OCI-LY1 (cell line): ENCODE data around the gene ACER3.

Experiments
- H2AFZ ChIP-seq: fragments of 200-600 bp; sonication (generic), shearing (Covaris generic); 2 replicates; pipeline ENCODE4 v1.6.0; 2014; ENCODE audit warnings: antibody characterized with exemption, mild to moderate bottlenecking, low read length
- H3F3A ChIP-seq: fragments of 200-600 bp; sonication (generic), shearing (Covaris generic); 2 replicates; pipeline ENCODE4 v1.6.0; 2014; ENCODE audit warnings: mild to moderate bottlenecking, antibody characterized with exemption, low read length, moderate library complexity; ENCODE audit not compliant: insufficient read depth
- H3K27ac ChIP-seq: fragments of 200-600 bp; sonication (generic); 2 replicates; pipeline ENCODE4 v1.5.1; 2014; ENCODE audit warnings: low read length, mixed run types, mild to moderate bottlenecking, low read depth; ENCODE audit not compliant: poor library complexity, severe bottlenecking
- H3K27me3 ChIP-seq: fragments of 200-600 bp; sonication (generic); 2 replicates; pipeline ENCODE4 v1.6.0; 2014; ENCODE audit warnings: antibody characterized with exemption, mild to moderate bottlenecking, low read length, moderate library complexity; ENCODE audit not compliant: insufficient read depth
- H3K36me3 ChIP-seq: fragments of 200-600 bp; sonication (generic); 2 replicates; pipeline ENCODE4 v1.6.1; 2014; ENCODE audit warnings: mild to moderate bottlenecking, antibody characterized with exemption, low read length, moderate library complexity, mixed read lengths; ENCODE audit not compliant: insufficient read depth
- H3K4me1 ChIP-seq: fragments of 200-600 bp; sonication (generic); 2 replicates; pipeline ENCODE4 v1.5.1; 2014; ENCODE audit warnings: mild to moderate bottlenecking, low read length, moderate library complexity; ENCODE audit not compliant: insufficient read depth, severe bottlenecking
- H3K4me2 ChIP-seq: fragments of 200-600 bp; sonication (generic), shearing (Covaris generic); 2 replicates; pipeline ENCODE4 v1.6.1; 2014; ENCODE audit warnings: low read length
- H3K4me3 ChIP-seq: fragments of 200-600 bp; sonication (generic); 2 replicates; pipeline ENCODE4 v1.5.1; 2014; ENCODE audit warnings: low read length, low read depth, mild to moderate bottlenecking, mixed read lengths; ENCODE audit not compliant: poor library complexity, severe bottlenecking
- H3K79me2 ChIP-seq: fragments of 200-600 bp; shearing (Covaris generic); 2 replicates; pipeline ENCODE4 v1.6.1; 2016; ENCODE audit warnings: mixed run types, low read length, mixed read lengths; ENCODE audit not compliant: insufficient read depth
- H3K9ac ChIP-seq: fragments of 200-600 bp; sonication (generic), shearing (Covaris generic); 2 replicates; pipeline ENCODE4 v1.6.1; 2014; ENCODE audit warnings: mild to moderate bottlenecking, low read length, mixed read lengths
- H3K9me2 ChIP-seq: fragments of 200-600 bp; sonication (generic), shearing (Covaris generic); 2 replicates; pipeline ENCODE4 v1.6.1; 2014; ENCODE audit warnings: low read depth, mild to moderate bottlenecking, low read length, mixed read lengths
- H3K9me3 ChIP-seq: fragments of 200-600 bp; shearing (Covaris generic); 2 replicates; pipeline ENCODE4 v1.6.1; 2014; ENCODE audit warnings: low read length, mixed read lengths
- H4K20me1 ChIP-seq: fragments of 200-600 bp; sonication (generic), shearing (Covaris generic); 2 replicates; pipeline ENCODE4 v1.6.0; 2016; ENCODE audit warnings: mild to moderate bottlenecking, low read length; ENCODE audit not compliant: insufficient read depth
- CTCF ChIP-seq: fragments of 200-600 bp; sonication (generic), shearing (Covaris generic); IDR thresholded peaks from 2 replicates; pipeline ENCODE4 v1.5.1; 2017; ENCODE audit warnings: mild to moderate bottlenecking, antibody characterized with exemption, low read length, moderate library complexity, mixed read lengths
- EZH2 ChIP-seq: fragments of 200-600 bp; sonication (generic), shearing (Covaris generic); IDR thresholded peaks from 2 replicates; pipeline ENCODE4 v1.8.0; 2017; ENCODE audit warnings: borderline replicate concordance, mixed run types, mild to moderate bottlenecking, antibody characterized with exemption, low read length, moderate library complexity, mixed read lengths

Gene ACER3

GRCh38 chr11:76844511-76844910 is 16.2 kb upstream of the ACER3 start:
- no peaks in the 10 kb centered on the region for H4K20me1 ChIP-seq
- no peak overlapping the region for H3K4me3 ChIP-seq
- H3F3A ChIP-seq: no peaks in the 10 kb centered on the region
- no peaks in the 10 kb centered on the region for H3K4me1 ChIP-seq
- H3K9me3 ChIP-seq: no peaks in the 10 kb centered on the region
- H3K36me3 ChIP-seq: no peaks in the 10 kb centered on the region
- no peak overlapping the region for H3K4me2 ChIP-seq
- no peak overlapping the region for H3K27ac ChIP-seq
- H2AFZ ChIP-seq: no peak overlapping the region
- H3K27me3 ChIP-seq: no peaks in the 10 kb centered on the region
- H3K79me2 ChIP-seq: no peaks in the 10 kb centered on the region
- TF ChIP-seq CTCF: no peak
- TF ChIP-seq EZH2: no peak
- H3K9ac ChIP-seq: no peak overlapping the region
- no peaks in the 10 kb centered on the region for H3K9me2 ChIP-seq

GRCh38 chr11:76845069-76845468 is 15.6 kb upstream of the ACER3 start:
- H2AFZ ChIP-seq: no peak overlapping the region
- H3K9me3 ChIP-seq: no peaks in the 10 kb centered on the region

GRCh38 chr11:76846441-76846840 is 14.3 kb upstream of the ACER3 start:
- Histone ChIP-seq H3K27ac (no peak overlapping the region), H4K20me1 (no peaks in the 10 kb centered on the region), H3K4me1 (no peaks in the 10 kb centered on the region), H3K79me2 (no peaks in the 10 kb centered on the region), H3F3A (no peaks in the 10 kb centered on the region), H3K4me2 (no peak overlapping the region), H3K9me3 (no peaks in the 10 kb centered on the region), H2AFZ (no peak overlapping the region), H3K9ac (no peak overlapping the region), H3K36me3 (no peaks in the 10 kb centered on the region), H3K4me3 (no peak overlapping the region), H3K27me3 (no peaks in the 10 kb centered on the region), H3K9me2 (no peaks in the 10 kb centered on the region)
- TF ChIP-seq CTCF: no peak
- no peak for TF ChIP-seq EZH2

More at GRCh38 chr11:76845069-76845468, 15.6 kb upstream of the ACER3 start:
- Histone ChIP-seq H3K9me2 (no peaks in the 10 kb centered on the region), H3K4me3 (no peak overlapping the region), H3K9ac (no peak overlapping the region), H3F3A (no peaks in the 10 kb centered on the region), H3K4me1 (no peaks in the 10 kb centered on the region), H3K27ac (no peak overlapping the region), H4K20me1 (no peaks in the 10 kb centered on the region), H3K79me2 (no peaks in the 10 kb centered on the region), H3K36me3 (no peaks in the 10 kb centered on the region), H3K4me2 (no peak overlapping the region), H3K27me3 (no peaks in the 10 kb centered on the region)
- TF ChIP-seq EZH2: no peak
- TF ChIP-seq CTCF: no peak
